Left forelimb (tissue), 1 donor: ENCODE data around the gene RNMT.

ENCODE experiments used
- DNase-seq: peaks from one replicate; pipeline ENCODE4 v3.0.0-alpha.2; 2018; ENCODE audit warnings: low spot score

The RNMT gene

GRCh38 chr18:13811993-13812392, 85.5 kb downstream of the RNMT start:
- no peak for DNase-seq

GRCh38 chr18:13813271-13813849, 86.9 kb downstream of the RNMT start:
- no peak for DNase-seq
